SK-N-SH treated with all-trans-retinoic acid at 6 μM for 48 hours (cell line): ENCODE results near the gene C8A.

ENCODE experiments used
- ATAC-seq: fragments of 200-7000 bp; cut with Tn5 transposase; 3 replicates; pipeline ENCODE4 v1.9.1; 2020; ENCODE audit warnings: mild to moderate bottlenecking, moderate library complexity
- ARNTL ChIP-seq: fragments of 450-650 bp; formaldehyde crosslinking; IDR thresholded peaks from 2 replicates; pipeline ENCODE4 v1.5.0; 2020; ENCODE audit warnings: low read depth, mild to moderate bottlenecking, moderate library complexity, borderline replicate concordance
- BACH2 ChIP-seq: fragments of 250-450 bp; sonication (Bioruptor Pico); IDR thresholded peaks from 2 replicates; pipeline ENCODE4 v1.9.0; 2021; ENCODE audit warnings: mild to moderate bottlenecking, borderline replicate concordance
- CSDC2 ChIP-seq: fragments of 250-450 bp; sonication (Bioruptor Pico); IDR thresholded peaks from 2 replicates; pipeline ENCODE4 v1.5.0; 2020; ENCODE audit warnings: mild to moderate bottlenecking, moderate library complexity
- ESRRG ChIP-seq: fragments of 250-450 bp; sonication (Bioruptor Pico); IDR thresholded peaks from 2 replicates; pipeline ENCODE4 v1.6.1; 2021; ENCODE audit warnings: mild to moderate bottlenecking
- GLIS3 ChIP-seq: fragments of 250-450 bp; sonication (Bioruptor Pico); IDR thresholded peaks from 2 replicates; pipeline ENCODE4 v1.5.0; 2020; ENCODE audit warnings: mild to moderate bottlenecking, moderate library complexity
- ISL1 ChIP-seq: fragments of 250-450 bp; sonication (Bioruptor Pico); IDR thresholded peaks from 2 replicates; pipeline ENCODE4 v2.1.2; 2022; ENCODE audit warnings: mild to moderate bottlenecking, moderate library complexity
- OSR1 ChIP-seq: fragments of 250-450 bp; sonication (Bioruptor Pico); IDR thresholded peaks from 2 replicates; pipeline ENCODE4 v1.8.0; 2022; ENCODE audit warnings: moderate library complexity, mild to moderate bottlenecking, inconsistent platforms
- PPARA ChIP-seq: fragments of 250-450 bp; sonication (Bioruptor Pico); IDR thresholded peaks from 2 replicates; pipeline ENCODE4 v1.5.0; 2020; ENCODE audit warnings: mild to moderate bottlenecking, borderline replicate concordance
- RARB ChIP-seq: fragments of 250-450 bp; sonication (Bioruptor Pico); IDR thresholded peaks from 2 replicates; pipeline ENCODE4 v1.8.0; 2021; ENCODE audit warnings: mild to moderate bottlenecking, moderate library complexity
- SNAI2 ChIP-seq: fragments of 250-450 bp; sonication (Bioruptor Pico); IDR thresholded peaks from 2 replicates; pipeline ENCODE4 v1.5.0; 2020; ENCODE audit warnings: mild to moderate bottlenecking, moderate library complexity
- TCF4 ChIP-seq: fragments of 250-450 bp; sonication (Bioruptor Pico); IDR thresholded peaks from 2 replicates; pipeline ENCODE4 v1.8.0; 2021; ENCODE audit warnings: mild to moderate bottlenecking, moderate library complexity, borderline replicate concordance
- ZC3H10 ChIP-seq: fragments of 250-450 bp; sonication (Bioruptor Pico); IDR thresholded peaks from 2 replicates; pipeline ENCODE4 v1.5.1; 2021; ENCODE audit warnings: mild to moderate bottlenecking, moderate library complexity
- ZFP3 ChIP-seq: fragments of 250-450 bp; sonication (Bioruptor Pico); IDR thresholded peaks from 2 replicates; pipeline ENCODE4 v1.5.0; 2020; ENCODE audit warnings: mild to moderate bottlenecking, moderate library complexity
- ZFP30 ChIP-seq: fragments of 450-650 bp; formaldehyde crosslinking; IDR thresholded peaks from 2 replicates; pipeline ENCODE4 v1.5.0; 2022; ENCODE audit warnings: mild to moderate bottlenecking, moderate library complexity
- ZNF8 ChIP-seq: fragments of 450-650 bp; formaldehyde crosslinking; IDR thresholded peaks from 2 replicates; pipeline ENCODE4 v1.5.0; 2020; ENCODE audit warnings: mild to moderate bottlenecking, moderate library complexity
- TF ChIP-seq, protein P1 (sequence below): fragments of 250-450 bp; sonication (Bioruptor Pico); IDR thresholded peaks from 2 replicates; pipeline ENCODE4 v1.5.0; 2020; ENCODE audit warnings: mild to moderate bottlenecking, moderate library complexity
- TF ChIP-seq, protein P2 (sequence below): fragments of 250-450 bp; sonication (Bioruptor Pico); IDR thresholded peaks from 2 replicates; pipeline ENCODE4 v1.5.1; 2020; ENCODE audit warnings: low read depth, mild to moderate bottlenecking, moderate library complexity
- TF ChIP-seq, protein P3 (sequence below): fragments of 250-450 bp; sonication (Bioruptor Pico); IDR thresholded peaks from 2 replicates; pipeline ENCODE4 v1.8.0; 2021; ENCODE audit warnings: low read depth, mild to moderate bottlenecking, moderate library complexity, borderline replicate concordance
- TF ChIP-seq, protein P4 (sequence below): fragments of 250-450 bp; sonication (Bioruptor Pico); IDR thresholded peaks from 2 replicates; pipeline ENCODE4 v1.8.0; 2020; ENCODE audit warnings: mild to moderate bottlenecking, moderate library complexity, borderline replicate concordance

Gene C8A

GRCh38 chr1:56849750-56850149 is 4.8 kb upstream of the C8A start:
- TF ChIP-seq ZFP3 (CRISPR knock-in tag) (no peak), RARB (CRISPR knock-in tag) (no peak), ESRRG (CRISPR knock-in tag) (no peak), ZFP30 (no peak), OSR1 (CRISPR knock-in tag) (no peak), TCF4 (CRISPR knock-in tag) (no peak), SNAI2 (CRISPR knock-in tag) (no peak)
- TF ChIP-seq, protein P1, sequence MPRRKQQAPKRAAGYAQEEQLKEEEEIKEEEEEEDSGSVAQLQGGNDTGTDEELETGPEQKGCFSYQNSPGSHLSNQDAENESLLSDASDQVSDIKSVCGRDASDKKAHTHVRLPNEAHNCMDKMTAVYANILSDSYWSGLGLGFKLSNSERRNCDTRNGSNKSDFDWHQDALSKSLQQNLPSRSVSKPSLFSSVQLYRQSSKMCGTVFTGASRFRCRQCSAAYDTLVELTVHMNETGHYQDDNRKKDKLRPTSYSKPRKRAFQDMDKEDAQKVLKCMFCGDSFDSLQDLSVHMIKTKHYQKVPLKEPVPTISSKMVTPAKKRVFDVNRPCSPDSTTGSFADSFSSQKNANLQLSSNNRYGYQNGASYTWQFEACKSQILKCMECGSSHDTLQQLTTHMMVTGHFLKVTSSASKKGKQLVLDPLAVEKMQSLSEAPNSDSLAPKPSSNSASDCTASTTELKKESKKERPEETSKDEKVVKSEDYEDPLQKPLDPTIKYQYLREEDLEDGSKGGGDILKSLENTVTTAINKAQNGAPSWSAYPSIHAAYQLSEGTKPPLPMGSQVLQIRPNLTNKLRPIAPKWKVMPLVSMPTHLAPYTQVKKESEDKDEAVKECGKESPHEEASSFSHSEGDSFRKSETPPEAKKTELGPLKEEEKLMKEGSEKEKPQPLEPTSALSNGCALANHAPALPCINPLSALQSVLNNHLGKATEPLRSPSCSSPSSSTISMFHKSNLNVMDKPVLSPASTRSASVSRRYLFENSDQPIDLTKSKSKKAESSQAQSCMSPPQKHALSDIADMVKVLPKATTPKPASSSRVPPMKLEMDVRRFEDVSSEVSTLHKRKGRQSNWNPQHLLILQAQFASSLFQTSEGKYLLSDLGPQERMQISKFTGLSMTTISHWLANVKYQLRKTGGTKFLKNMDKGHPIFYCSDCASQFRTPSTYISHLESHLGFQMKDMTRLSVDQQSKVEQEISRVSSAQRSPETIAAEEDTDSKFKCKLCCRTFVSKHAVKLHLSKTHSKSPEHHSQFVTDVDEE (CRISPR knock-in tag): no peak
- TF ChIP-seq, protein P2, sequence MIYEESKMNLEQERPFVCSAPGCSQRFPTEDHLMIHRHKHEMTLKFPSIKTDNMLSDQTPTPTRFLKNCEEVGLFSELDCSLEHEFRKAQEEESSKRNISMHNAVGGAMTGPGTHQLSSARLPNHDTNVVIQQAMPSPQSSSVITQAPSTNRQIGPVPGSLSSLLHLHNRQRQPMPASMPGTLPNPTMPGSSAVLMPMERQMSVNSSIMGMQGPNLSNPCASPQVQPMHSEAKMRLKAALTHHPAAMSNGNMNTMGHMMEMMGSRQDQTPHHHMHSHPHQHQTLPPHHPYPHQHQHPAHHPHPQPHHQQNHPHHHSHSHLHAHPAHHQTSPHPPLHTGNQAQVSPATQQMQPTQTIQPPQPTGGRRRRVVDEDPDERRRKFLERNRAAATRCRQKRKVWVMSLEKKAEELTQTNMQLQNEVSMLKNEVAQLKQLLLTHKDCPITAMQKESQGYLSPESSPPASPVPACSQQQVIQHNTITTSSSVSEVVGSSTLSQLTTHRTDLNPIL (CRISPR knock-in tag): no peak
- TF ChIP-seq, protein P3, sequence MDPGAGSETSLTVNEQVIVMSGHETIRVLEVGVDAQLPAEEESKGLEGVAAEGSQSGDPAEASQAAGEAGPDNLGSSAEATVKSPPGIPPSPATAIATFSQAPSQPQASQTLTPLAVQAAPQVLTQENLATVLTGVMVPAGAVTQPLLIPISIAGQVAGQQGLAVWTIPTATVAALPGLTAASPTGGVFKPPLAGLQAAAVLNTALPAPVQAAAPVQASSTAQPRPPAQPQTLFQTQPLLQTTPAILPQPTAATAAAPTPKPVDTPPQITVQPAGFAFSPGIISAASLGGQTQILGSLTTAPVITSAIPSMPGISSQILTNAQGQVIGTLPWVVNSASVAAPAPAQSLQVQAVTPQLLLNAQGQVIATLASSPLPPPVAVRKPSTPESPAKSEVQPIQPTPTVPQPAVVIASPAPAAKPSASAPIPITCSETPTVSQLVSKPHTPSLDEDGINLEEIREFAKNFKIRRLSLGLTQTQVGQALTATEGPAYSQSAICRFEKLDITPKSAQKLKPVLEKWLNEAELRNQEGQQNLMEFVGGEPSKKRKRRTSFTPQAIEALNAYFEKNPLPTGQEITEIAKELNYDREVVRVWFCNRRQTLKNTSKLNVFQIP (CRISPR knock-in tag): no peak
- TF ChIP-seq, all 23 proteins: peak for 0
- ATAC-seq: no peak

- no peak for ATAC-seq
- TF ChIP-seq, protein P2 (CRISPR knock-in tag): no peak
- TF ChIP-seq ZFP3 (CRISPR knock-in tag) (no peak), PPARA (CRISPR knock-in tag) (no peak), OSR1 (CRISPR knock-in tag) (no peak), TCF4 (CRISPR knock-in tag) (no peak), ZC3H10 (CRISPR knock-in tag) (no peak), CSDC2 (CRISPR knock-in tag) (no peak), ISL1 (CRISPR knock-in tag) (no peak), BACH2 (CRISPR knock-in tag) (no peak)
- TF ChIP-seq, protein P4, sequence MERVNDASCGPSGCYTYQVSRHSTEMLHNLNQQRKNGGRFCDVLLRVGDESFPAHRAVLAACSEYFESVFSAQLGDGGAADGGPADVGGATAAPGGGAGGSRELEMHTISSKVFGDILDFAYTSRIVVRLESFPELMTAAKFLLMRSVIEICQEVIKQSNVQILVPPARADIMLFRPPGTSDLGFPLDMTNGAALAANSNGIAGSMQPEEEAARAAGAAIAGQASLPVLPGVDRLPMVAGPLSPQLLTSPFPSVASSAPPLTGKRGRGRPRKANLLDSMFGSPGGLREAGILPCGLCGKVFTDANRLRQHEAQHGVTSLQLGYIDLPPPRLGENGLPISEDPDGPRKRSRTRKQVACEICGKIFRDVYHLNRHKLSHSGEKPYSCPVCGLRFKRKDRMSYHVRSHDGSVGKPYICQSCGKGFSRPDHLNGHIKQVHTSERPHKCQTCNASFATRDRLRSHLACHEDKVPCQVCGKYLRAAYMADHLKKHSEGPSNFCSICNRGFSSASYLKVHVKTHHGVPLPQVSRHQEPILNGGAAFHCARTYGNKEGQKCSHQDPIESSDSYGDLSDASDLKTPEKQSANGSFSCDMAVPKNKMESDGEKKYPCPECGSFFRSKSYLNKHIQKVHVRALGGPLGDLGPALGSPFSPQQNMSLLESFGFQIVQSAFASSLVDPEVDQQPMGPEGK (CRISPR knock-in tag): no peak
Measured at GRCh38 chr1:56850411-56850810, 4.2 kb upstream of the C8A start.

GRCh38 chr1:56850922-56851321 is 3.7 kb upstream of the C8A start:
- no peak for ATAC-seq
- TF ChIP-seq, protein P1 (CRISPR knock-in tag): no peak
- TF ChIP-seq ARNTL (no peak), ESRRG (CRISPR knock-in tag) (no peak), TCF4 (CRISPR knock-in tag) (no peak), GLIS3 (CRISPR knock-in tag) (no peak), ZNF8 (CRISPR knock-in tag) (no peak), OSR1 (CRISPR knock-in tag) (no peak), BACH2 (CRISPR knock-in tag) (no peak), CSDC2 (CRISPR knock-in tag) (no peak)
- TF ChIP-seq, protein P4 (CRISPR knock-in tag): no peak
- TF ChIP-seq, protein P3 (CRISPR knock-in tag): no peak
